D721Med (cell line): ENCODE results near the gene MICU1.
"Not testable (repeated sequence)": the region's sequence is repeated elsewhere in the genome, so short reads cannot be mapped to it uniquely, and the experiment has no call there.

Experiments used
- DNase-seq: peaks from one replicate; pipeline ENCODE4 v3.0.0; 2011; ENCODE audit warnings: low spot score; ENCODE audit not compliant: insufficient read length
- FAIRE-seq: peaks from 2 replicates; lab custom pipeline; 2011; peaks lifted over from hg19 to GRCh38; lab: Jason Lieb, UNC
- TF ChIP-seq, protein P1 (sequence below): IDR thresholded peaks from 2 replicates; pipeline ENCODE4 v1.5.1; 2012; ENCODE audit warnings: mild to moderate bottlenecking, control low read depth; ENCODE audit not compliant: insufficient read depth; ENCODE audit errors: missing control alignments

Gene MICU1

GRCh38 chr10:72460284-72460876, 165.5 kb downstream of the MICU1 start:
- TF ChIP-seq, protein P1, sequence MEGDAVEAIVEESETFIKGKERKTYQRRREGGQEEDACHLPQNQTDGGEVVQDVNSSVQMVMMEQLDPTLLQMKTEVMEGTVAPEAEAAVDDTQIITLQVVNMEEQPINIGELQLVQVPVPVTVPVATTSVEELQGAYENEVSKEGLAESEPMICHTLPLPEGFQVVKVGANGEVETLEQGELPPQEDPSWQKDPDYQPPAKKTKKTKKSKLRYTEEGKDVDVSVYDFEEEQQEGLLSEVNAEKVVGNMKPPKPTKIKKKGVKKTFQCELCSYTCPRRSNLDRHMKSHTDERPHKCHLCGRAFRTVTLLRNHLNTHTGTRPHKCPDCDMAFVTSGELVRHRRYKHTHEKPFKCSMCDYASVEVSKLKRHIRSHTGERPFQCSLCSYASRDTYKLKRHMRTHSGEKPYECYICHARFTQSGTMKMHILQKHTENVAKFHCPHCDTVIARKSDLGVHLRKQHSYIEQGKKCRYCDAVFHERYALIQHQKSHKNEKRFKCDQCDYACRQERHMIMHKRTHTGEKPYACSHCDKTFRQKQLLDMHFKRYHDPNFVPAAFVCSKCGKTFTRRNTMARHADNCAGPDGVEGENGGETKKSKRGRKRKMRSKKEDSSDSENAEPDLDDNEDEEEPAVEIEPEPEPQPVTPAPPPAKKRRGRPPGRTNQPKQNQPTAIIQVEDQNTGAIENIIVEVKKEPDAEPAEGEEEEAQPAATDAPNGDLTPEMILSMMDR: no peak
- DNase-seq (no peak), FAIRE-seq (no peak)

DNA sequence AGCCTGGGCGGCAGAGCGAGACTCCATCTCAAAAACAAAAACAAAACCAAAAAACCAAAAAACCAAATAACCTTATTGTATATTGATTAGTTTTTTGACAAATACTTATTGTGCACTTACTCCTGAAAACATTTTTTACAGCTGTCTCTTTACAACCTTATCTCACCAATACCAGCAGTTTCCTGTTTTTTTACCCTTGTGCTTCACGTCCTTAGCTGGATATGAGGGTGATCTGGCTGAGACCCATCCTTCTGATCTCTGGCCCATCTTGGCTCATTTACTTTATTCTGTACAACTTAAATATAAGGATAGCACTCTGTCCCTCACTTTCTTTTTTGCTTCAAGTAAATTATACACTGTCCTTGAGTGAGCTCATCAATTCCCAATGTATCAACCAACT, 166.6 kb downstream of the MICU1 start:
- DNase-seq: no peak
- FAIRE-seq: no peak

DNA sequence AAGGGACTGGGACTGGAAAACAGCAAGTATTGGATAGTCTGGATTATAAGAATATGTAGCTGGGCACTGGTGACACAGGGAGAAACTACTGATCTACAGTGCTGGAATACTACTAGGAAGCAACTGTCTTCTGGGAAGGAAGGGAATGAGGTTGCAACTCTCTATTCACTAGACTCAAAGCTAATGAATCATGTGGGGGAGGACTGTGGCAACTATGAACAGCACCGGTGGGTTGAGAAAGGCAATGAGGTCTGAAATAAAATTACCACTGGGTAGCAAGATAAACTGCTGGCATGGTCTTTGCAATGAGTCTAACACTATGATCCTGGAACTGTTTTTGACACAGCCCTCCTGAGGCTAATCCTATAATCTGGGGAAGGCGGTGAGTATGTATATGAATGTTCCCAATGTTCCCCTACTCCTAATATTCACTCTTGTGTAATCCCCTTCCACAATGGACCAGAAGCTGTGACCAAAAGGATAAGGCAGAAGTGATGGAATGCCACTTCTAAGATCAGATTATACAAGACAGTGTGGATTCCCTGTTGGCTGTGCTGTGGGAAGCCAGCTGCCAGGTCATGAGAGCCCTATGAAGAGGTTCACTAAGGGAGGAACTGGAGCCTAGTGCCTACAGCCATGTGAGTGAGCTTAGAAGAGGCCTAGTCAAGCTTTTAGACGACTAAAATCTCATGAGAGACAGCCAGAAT, 169.8 kb downstream of the MICU1 start:
- FAIRE-seq (no peak), DNase-seq (no peak)
- TF ChIP-seq, protein P1: no peak

More for the DNA sequence above, 166.6 kb downstream of the MICU1 start:
- TF ChIP-seq, protein P1: no peak

DNA sequence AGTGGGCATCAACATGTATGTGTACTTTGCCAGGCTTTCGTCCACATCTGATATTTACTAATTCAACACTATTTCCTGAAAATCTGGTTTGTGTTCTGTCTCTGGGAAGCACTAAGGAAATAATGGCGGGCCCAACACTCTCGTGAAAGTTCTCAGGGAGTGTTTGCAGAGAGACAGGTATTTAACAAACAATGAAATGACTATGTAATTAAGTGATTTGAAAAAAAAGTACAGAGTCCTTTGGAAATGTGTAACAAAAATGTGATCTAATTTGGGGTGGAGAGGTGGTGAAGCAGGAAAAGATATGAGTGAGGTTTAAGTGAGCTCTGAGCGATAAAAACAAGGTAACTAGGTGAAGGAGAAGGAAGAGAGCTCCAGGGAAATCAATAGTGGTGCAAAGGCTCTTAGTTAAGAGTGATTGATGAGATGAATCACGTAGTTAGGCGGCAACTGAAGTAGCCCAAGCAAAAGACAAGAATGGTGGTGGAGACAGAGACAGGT, 175.9 kb downstream of the MICU1 start:
- FAIRE-seq (no peak), DNase-seq (no peak)
- TF ChIP-seq, protein P1: no peak

DNA sequence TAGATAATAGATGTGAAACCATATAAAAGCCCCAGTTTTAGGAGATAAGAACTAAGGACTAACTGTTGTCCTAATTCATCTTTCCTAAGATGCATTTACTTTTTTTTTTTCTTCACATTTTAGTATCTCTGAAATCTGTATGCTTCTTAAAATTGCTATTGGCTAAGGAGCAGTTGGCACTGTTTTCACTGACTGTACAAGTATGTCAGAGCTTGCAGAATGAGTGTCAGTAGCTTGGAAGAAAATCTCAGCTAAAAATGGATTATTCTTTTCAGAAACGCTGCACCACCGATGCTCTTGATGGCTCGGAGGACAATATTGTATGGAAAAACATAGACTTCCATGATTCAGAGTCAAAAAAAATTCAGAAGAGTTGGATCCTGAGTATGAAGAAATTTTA, 180.0 kb downstream of the MICU1 start:
- TF ChIP-seq, protein P1: no peak
- DNase-seq (no peak), FAIRE-seq (no peak)

- not testable (repeated sequence) for DNase-seq, FAIRE-seq
Measured at GRCh38 chr10:72442969-72443368, 182.9 kb downstream of the MICU1 start.

DNA sequence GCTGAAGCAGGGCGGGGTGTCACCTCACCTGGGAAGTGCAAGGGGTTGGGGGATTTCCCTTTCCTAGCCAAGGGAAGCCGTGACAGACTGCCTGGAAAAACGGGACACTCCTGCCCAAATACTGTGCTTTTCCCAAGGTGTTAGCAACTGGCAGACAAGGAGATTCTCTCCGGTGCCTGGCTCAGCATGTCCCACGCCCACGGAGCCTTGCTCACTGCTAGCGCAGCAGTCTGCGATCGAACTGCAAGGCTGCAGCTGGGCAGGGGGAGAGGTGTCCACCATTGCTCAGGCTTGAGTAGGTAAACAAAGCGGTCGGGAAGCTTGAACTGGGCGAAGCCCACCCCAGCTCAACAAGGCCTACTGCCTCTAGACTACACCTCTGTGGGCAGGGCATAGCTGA, 190.3 kb downstream of the MICU1 start:
- no peak for FAIRE-seq
- DNase-seq: no peak
- TF ChIP-seq, protein P1: no peak

DNA sequence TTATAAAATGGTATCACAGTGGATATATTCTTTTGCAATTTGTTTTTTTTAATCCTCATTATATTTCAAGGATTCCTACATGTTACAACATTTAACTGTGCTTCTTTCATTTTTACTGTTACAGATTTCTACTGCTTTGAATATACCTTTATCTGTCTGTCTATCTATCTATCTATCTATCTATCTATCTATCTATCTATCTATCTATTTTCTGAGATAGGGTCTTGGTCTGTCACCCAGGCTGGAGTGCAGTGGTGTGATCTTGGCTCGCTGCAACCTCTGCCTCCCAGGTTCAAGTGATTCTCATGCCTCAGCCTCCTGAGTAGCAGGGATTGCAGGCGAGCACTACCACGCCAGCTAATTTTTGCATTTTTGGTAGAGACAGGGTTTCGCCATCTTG, 194.9 kb downstream of the MICU1 start:
- not testable (repeated sequence) for DNase-seq, FAIRE-seq
